Esophagus squamous epithelium (tissue), 4 donors: ENCODE measurements around the gene SEC14L1.

ENCODE experiments used
- POLR2A ChIP-seq, 4 donors: fragments of 450-650 bp; IDR thresholded peaks; one replicate each; pipeline ENCODE4 v1.6.1; 2017; ENCODE audit warnings: antibody characterized with exemption in 4 of 4, mild to moderate bottlenecking in 4 of 4, moderate library complexity in 3 of 4
- TF ChIP-seq, protein P1 (sequence below), 6 experiments: fragments of 450-650 bp in 4 of 6; fragments of 200-600 bp in 2 of 6; sonication (generic) in 2 of 6; IDR thresholded peaks; one replicate each; pipeline ENCODE4 v1.5.1; 2016 to 2019; ENCODE audit warnings: antibody characterized with exemption in 6 of 6, mild to moderate bottlenecking in 4 of 6, moderate library complexity in 4 of 6

DNA sequence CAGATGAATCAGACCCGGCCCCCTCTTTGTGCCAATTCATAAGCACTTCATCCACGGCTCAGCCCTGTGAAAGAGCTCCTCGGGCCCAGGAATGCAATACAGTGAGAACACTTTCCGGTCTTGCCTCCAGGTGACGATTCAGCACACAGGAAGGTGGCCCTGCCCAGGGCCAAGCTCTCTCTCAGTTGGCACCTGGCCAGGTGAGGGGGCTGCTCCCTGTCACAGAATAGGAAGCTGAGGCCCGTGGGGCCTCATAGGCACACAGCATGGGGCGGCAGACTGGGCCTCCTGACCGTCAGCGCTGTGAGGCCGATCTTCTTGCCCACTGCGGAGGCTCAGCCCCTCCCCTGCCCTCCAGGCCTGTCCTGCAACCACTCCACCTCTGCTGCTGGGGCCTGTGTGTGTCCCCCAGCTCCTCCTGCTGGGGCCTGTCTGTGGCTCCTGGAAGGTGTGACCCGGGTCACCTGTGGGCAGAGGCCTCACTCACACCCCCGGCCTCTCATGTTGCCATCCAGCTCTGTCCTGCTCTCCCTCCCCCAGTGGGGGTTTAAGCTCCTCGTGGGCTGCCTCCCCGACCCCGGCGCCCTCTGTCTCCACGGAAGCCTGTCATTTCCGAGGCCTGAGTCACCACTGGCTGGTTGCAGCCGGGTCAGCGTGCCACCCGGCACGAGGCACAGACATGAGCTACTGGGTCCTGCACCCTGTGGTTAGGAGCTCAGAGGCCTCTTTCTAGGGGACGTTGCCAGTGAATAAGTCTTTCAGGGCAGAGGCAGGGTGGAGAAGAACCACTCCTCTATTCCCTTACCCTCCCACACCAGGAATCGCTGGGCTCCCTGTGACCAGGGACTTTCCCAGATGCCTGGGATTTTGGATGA, 114.4 kb downstream of the SEC14L1 start:
- no peak for TF ChIP-seq POLR2A (IDR thresholded peaks at IDR 0.05)
- TF ChIP-seq, protein P1, sequence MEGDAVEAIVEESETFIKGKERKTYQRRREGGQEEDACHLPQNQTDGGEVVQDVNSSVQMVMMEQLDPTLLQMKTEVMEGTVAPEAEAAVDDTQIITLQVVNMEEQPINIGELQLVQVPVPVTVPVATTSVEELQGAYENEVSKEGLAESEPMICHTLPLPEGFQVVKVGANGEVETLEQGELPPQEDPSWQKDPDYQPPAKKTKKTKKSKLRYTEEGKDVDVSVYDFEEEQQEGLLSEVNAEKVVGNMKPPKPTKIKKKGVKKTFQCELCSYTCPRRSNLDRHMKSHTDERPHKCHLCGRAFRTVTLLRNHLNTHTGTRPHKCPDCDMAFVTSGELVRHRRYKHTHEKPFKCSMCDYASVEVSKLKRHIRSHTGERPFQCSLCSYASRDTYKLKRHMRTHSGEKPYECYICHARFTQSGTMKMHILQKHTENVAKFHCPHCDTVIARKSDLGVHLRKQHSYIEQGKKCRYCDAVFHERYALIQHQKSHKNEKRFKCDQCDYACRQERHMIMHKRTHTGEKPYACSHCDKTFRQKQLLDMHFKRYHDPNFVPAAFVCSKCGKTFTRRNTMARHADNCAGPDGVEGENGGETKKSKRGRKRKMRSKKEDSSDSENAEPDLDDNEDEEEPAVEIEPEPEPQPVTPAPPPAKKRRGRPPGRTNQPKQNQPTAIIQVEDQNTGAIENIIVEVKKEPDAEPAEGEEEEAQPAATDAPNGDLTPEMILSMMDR (IDR thresholded peaks at IDR 0.05): peak in 2 of 6 experiments; percentile 7 to 19
